H1 (cell line): ENCODE measurements around the gene MAPKAP1. TPM values are rescaled to one million over a fixed set of nuclear protein-coding genes. Genes with fewer than 3 reads are reported as not detected.

Experiments
- CTCF ChIA-PET: fragments of 300-600 bp; sonication (Branson Sonifier 250); formaldehyde crosslinking; loops from one replicate; lab custom pipeline; 2021; ENCODE audit not compliant: partially characterized antibody; lab: Charles Lee
- POLR2A ChIA-PET: fragments of 300-600 bp; sonication (Branson Sonifier 250); formaldehyde crosslinking; loops from one replicate; lab custom pipeline; 2021; ENCODE audit warnings: inconsistent platforms; ENCODE audit not compliant: partially characterized antibody; lab: Charles Lee
- DNase-seq, 2 experiments: peaks; one replicate each; pipeline versions ENCODE4 v3.0.0 to v3.0.0-alpha.2; 2010 to 2022; ENCODE audit warnings: low spot score in 2 of 2, low read depth in 1 of 2, mixed read lengths in 1 of 2
- FAIRE-seq: peaks from 2 replicates; lab custom pipeline; 2011; peaks lifted over from hg19 to GRCh38; lab: Jason Lieb, UNC
- H2AFZ ChIP-seq: 2 replicates; pipeline ENCODE4 v1.8.1; 2012; ENCODE audit warnings: low read length, inconsistent platforms
- H2AK5ac ChIP-seq: 2 replicates; pipeline ENCODE4 v1.6.1; 2013; ENCODE audit warnings: low read depth, low read length
- H2BK120ac ChIP-seq: replicated peaks from 2 replicates; pipeline ENCODE3; 2013; ENCODE audit warnings: low read depth, low read length, inconsistent platforms
- H2BK12ac ChIP-seq: 2 replicates; pipeline ENCODE4 v1.6.1; 2013; ENCODE audit warnings: low read depth, low read length
- H2BK15ac ChIP-seq: 2 replicates; pipeline ENCODE4 v1.6.1; 2013; ENCODE audit warnings: low read length
- H2BK20ac ChIP-seq: 2 replicates; pipeline ENCODE4 v1.6.1; 2013; ENCODE audit warnings: low read length
- H2BK5ac ChIP-seq: 2 replicates; pipeline ENCODE4 v1.6.1; 2013; ENCODE audit warnings: low read depth, low read length
- H3K14ac ChIP-seq: 2 replicates; pipeline ENCODE4 v1.6.1; 2013; ENCODE audit warnings: inconsistent platforms; ENCODE audit not compliant: insufficient read length
- H3K18ac ChIP-seq: 2 replicates; pipeline ENCODE4 v1.6.1; 2013; ENCODE audit warnings: low read length; ENCODE audit errors: extremely low read depth
- H3K23ac ChIP-seq: 2 replicates; pipeline ENCODE4 v1.6.1; 2013; ENCODE audit warnings: inconsistent platforms; ENCODE audit not compliant: insufficient read length
- H3K23me2 ChIP-seq: 2 replicates; pipeline ENCODE4 v1.6.1; 2013; ENCODE audit warnings: low read depth, low read length
- H3K27ac ChIP-seq: 2 replicates; pipeline ENCODE4 v1.6.1; 2011; ENCODE audit warnings: low read depth, low read length, inconsistent platforms
- H3K27me3 ChIP-seq, 4 experiments: replicated peaks in 1 of 4; 1 replicate in 1 of 4; 2 replicates in 3 of 4; pipeline versions ENCODE4 v1.6.1 to v1.8.1; 2011 to 2013; ENCODE audit warnings: low read length in 3 of 4, mild to moderate bottlenecking in 3 of 4, inconsistent platforms in 2 of 4, mixed read lengths in 2 of 4, moderate library complexity in 1 of 4; ENCODE audit not compliant: control insufficient read depth in 3 of 4, insufficient read depth in 3 of 4; ENCODE audit errors: extremely low read depth in 1 of 4
- H3K36me3 ChIP-seq, 4 experiments: 2 replicates each; pipeline versions ENCODE4 v1.6.1 to v1.8.1; 2011 to 2013; ENCODE audit warnings: mild to moderate bottlenecking in 4 of 4, low read length in 3 of 4, moderate library complexity in 2 of 4, control low read depth in 1 of 4, inconsistent platforms in 1 of 4; ENCODE audit not compliant: insufficient read depth in 4 of 4, control insufficient read depth in 2 of 4
- H3K4ac ChIP-seq: replicated peaks from 2 replicates; pipeline ENCODE3; 2013; ENCODE audit warnings: low read length, low read depth, mixed read lengths, inconsistent platforms; ENCODE audit not compliant: insufficient read length
- H3K4me1 ChIP-seq, 4 experiments: replicated peaks in 1 of 4; 1 replicate in 1 of 4; 2 replicates in 3 of 4; pipeline versions ENCODE4 v1.6.1 to v1.8.1; 2011 to 2013; ENCODE audit warnings: low read length in 3 of 4, inconsistent platforms in 2 of 4, mixed read lengths in 1 of 4; ENCODE audit not compliant: insufficient read depth in 4 of 4, control insufficient read depth in 3 of 4
- H3K4me2 ChIP-seq, 2 experiments: 2 replicates each; pipeline versions ENCODE4 v1.6.1 to v1.8.1; 2011 to 2013; ENCODE audit warnings: low read depth in 2 of 2, low read length in 2 of 2, control low read depth in 1 of 2, inconsistent platforms in 1 of 2, mild to moderate bottlenecking in 1 of 2; ENCODE audit not compliant: insufficient read depth in 1 of 2
- H3K4me3 ChIP-seq, 4 experiments: fragments of 200-600, 300-600 bp in 1 of 4; sonication (generic), shearing (Covaris generic), sonication (Bioruptor Twin) in 1 of 4; 2 replicates each; pipeline versions ENCODE4 v1.5.1 to v1.8.1; 2011 to 2016; ENCODE audit warnings: low read length in 4 of 4, low read depth in 3 of 4, control low read depth in 2 of 4, inconsistent platforms in 2 of 4, mild to moderate bottlenecking in 2 of 4, mixed read lengths in 1 of 4, moderate library complexity in 1 of 4; ENCODE audit not compliant: insufficient read depth in 2 of 4; ENCODE audit errors: extremely low read depth in 1 of 4
- H3K56ac ChIP-seq: replicated peaks from 2 replicates; pipeline ENCODE3; 2013; ENCODE audit warnings: low read depth, mild to moderate bottlenecking, mixed read lengths, low read length, inconsistent platforms; ENCODE audit not compliant: insufficient read length
- H3K79me1 ChIP-seq: 2 replicates; pipeline ENCODE4 v1.6.1; 2013; ENCODE audit warnings: low read depth, low read length, control low read depth
- H3K79me2 ChIP-seq, 2 experiments: 2 replicates each; pipeline versions ENCODE4 v1.6.1 to v1.8.1; 2012 to 2013; ENCODE audit warnings: low read length in 2 of 2, mild to moderate bottlenecking in 2 of 2, inconsistent platforms in 1 of 2; ENCODE audit not compliant: insufficient read depth in 2 of 2, control insufficient read depth in 1 of 2
- H3K9ac ChIP-seq, 4 experiments: replicated peaks in 1 of 4; 1 replicate in 1 of 4; 2 replicates in 3 of 4; pipeline versions ENCODE4 v1.6.1 to v1.8.1; 2011 to 2013; ENCODE audit warnings: low read depth in 3 of 4, low read length in 3 of 4, control low read depth in 2 of 4, mild to moderate bottlenecking in 2 of 4, moderate library complexity in 2 of 4, inconsistent platforms in 1 of 4; ENCODE audit errors: extremely low read depth in 1 of 4
- H3K9me3 ChIP-seq, 2 experiments: 2 replicates each; pipeline versions ENCODE4 v1.6.1 to v1.8.1; 2012 to 2013; ENCODE audit warnings: mild to moderate bottlenecking in 2 of 2, moderate library complexity in 2 of 2, control low read depth in 1 of 2, inconsistent platforms in 1 of 2, low read depth in 1 of 2, low read length in 1 of 2, mixed read lengths in 1 of 2; ENCODE audit not compliant: insufficient read depth in 2 of 2
- H4K20me1 ChIP-seq, 2 experiments: replicated peaks in 1 of 2; 2 replicates each; pipeline versions ENCODE3 to v1.8.1; 2011 to 2013; ENCODE audit warnings: inconsistent platforms in 2 of 2, low read length in 2 of 2, mild to moderate bottlenecking in 1 of 2; ENCODE audit not compliant: insufficient read depth in 2 of 2, control insufficient read depth in 1 of 2
- H4K5ac ChIP-seq: 2 replicates; pipeline ENCODE4 v1.6.1; 2013; ENCODE audit warnings: low read length, low read depth, mixed read lengths, inconsistent platforms; ENCODE audit not compliant: insufficient read length
- H4K8ac ChIP-seq: 2 replicates; pipeline ENCODE4 v1.8.0; 2013; ENCODE audit warnings: mild to moderate bottlenecking, moderate library complexity, low read length, inconsistent platforms; ENCODE audit not compliant: insufficient read depth; ENCODE audit errors: extremely low read depth
- H4K91ac ChIP-seq: replicated peaks from 2 replicates; pipeline ENCODE3; 2013; ENCODE audit warnings: low read length, mixed read lengths, inconsistent platforms; ENCODE audit not compliant: insufficient read length
- ASH2L ChIP-seq: fragments of 200-600, 300-600 bp; sonication (generic); IDR thresholded peaks from one replicate; pipeline ENCODE4 v1.7.1; 2017; ENCODE audit warnings: low read length
- CBX5 ChIP-seq: fragments of 300-800, 300-1000 bp; sonication (generic); IDR thresholded peaks from 2 replicates; pipeline ENCODE4 v1.7.1; 2016; ENCODE audit warnings: antibody characterized with exemption, low read length, low read depth
- CBX8 ChIP-seq: fragments of 300-800, 300-1000 bp; sonication (generic); IDR thresholded peaks from 2 replicates; pipeline ENCODE4 v1.7.1; 2016; ENCODE audit warnings: low read depth, low read length, borderline replicate concordance
- EP300 ChIP-seq, 2 experiments: IDR thresholded peaks; 1 replicate in 1 of 2; 2 replicates in 1 of 2; pipeline ENCODE4 v1.6.1; 2011 to 2012; ENCODE audit warnings: low read depth in 2 of 2, low read length in 2 of 2, mild to moderate bottlenecking in 2 of 2, borderline replicate concordance in 1 of 2, inconsistent platforms in 1 of 2, moderate library complexity in 1 of 2
- KDM5A ChIP-seq: fragments of 200-600 bp; IDR thresholded peaks from 2 replicates; pipeline ENCODE4 v1.7.1; 2012; ENCODE audit warnings: mild to moderate bottlenecking, low read length, inconsistent platforms, mixed read lengths
- RBBP5 ChIP-seq: IDR thresholded peaks from 2 replicates; pipeline ENCODE4 v1.7.1; 2012; ENCODE audit warnings: low read depth, mild to moderate bottlenecking, inconsistent platforms, low read length, moderate library complexity, borderline replicate concordance
- RFX5 ChIP-seq: IDR thresholded peaks from 2 replicates; pipeline ENCODE4 v1.6.1; 2011; ENCODE audit warnings: low read depth, low read length, improper control_type of control experiment, borderline replicate concordance
- RNF2 ChIP-seq: fragments of 200-900, 300-1000 bp; sonication (generic); IDR thresholded peaks from 2 replicates; pipeline ENCODE4 v1.7.1; 2016; ENCODE audit warnings: borderline replicate concordance, low read depth, mild to moderate bottlenecking, antibody characterized with exemption, low read length; ENCODE audit not compliant: poor library complexity, severe bottlenecking; ENCODE audit errors: missing control alignments
- SIRT6 ChIP-seq: IDR thresholded peaks from one replicate; pipeline ENCODE4 v1.7.1; 2012; ENCODE audit warnings: low read length, inconsistent platforms
- TAF7 ChIP-seq: optimal IDR thresholded peaks from 2 replicates; pipeline ENCODE3; 2011; ENCODE audit warnings: low read depth, mild to moderate bottlenecking, inconsistent platforms, low read length, moderate library complexity, borderline replicate concordance
- TEAD4 ChIP-seq: IDR thresholded peaks from 2 replicates; pipeline ENCODE4 v1.6.1; 2012; ENCODE audit warnings: low read depth, low read length, inconsistent platforms, mixed read lengths
- WGBS, 2 experiments: shearing (Covaris generic) in 1 of 2; methylation state at CpG; one replicate each; pipeline versions ENCODE4 v1.1.6 to v1.1.7; 2013 to 2015; ENCODE audit warnings: low lambda C conversion rate in 2 of 2, mixed read lengths in 2 of 2, inconsistent platforms in 1 of 2, low coverage in 1 of 2, missing lambda C conversion rate in 1 of 2; ENCODE audit not compliant: insufficient replicate concordance in 2 of 2, insufficient coverage in 1 of 2, insufficient read length in 1 of 2; ENCODE audit errors: extremely low coverage in 1 of 2, missing lambda C conversion rate in 1 of 2; 5-methylcytosine and 5-hydroxymethylcytosine counted together
- polyA plus RNA-seq, 7 experiments: library from polyadenylated mRNA; depleted of rRNA in 3 of 7; stranded (reverse) in 5 of 7; unstranded in 2 of 7; fragments of >200 nt in 5 of 7; fragments of 200-250 nt in 2 of 7; gene quantifications; 1 replicate in 5 of 7; 2 replicates in 1 of 7; 4 replicates in 1 of 7; pipeline versions ENCODE4 v1.2.1 to v1.2.3, GENCODE V29; 2011 to 2013; ENCODE audit warnings: missing spikeins in 2 of 7, mixed read lengths in 2 of 7
- total RNA-seq: library from RNA; stranded (reverse); fragmentation: NEBNext Ultra II Directional; extraction: Animal tissue kit (Norgen Biotek cat#: 25700); gene quantifications from 2 replicates; pipeline ENCODE4 v1.2.1, GENCODE V29; 2021

Gene MAPKAP1
- total and polyA plus RNA-seq, 2 of the 8 experiments (the other 6 are each of a cell fraction or from before 2014, with no cell fraction given): 79.2 to 140 TPM

DNA sequence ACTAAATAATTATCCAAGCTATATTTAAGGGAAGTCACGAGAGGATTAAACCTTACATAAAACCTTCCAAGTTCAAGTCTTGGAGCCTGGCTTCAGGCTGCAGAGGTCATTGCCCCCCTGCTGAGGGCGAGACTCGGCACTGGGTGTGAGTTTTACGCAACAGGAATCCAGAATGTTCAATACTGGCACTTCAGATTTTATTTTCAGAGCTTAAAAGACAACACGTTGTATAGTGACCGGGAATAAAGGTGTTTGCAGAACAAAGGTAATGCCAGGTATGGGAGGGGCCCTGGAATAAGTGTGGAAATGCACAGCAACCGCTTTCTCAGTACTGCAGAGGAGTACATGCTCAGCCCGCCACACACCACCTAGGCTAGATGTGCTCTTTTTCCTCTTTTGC, 238.4 kb downstream of the MAPKAP1 start:
- Histone ChIP-seq H4K5ac (no peak overlapping the region), H3K23me2 (no peaks in the 10 kb centered on the region), H3K4me1 (peaks cover 0 to 10% (median 2%) of the 10 kb centered on the region in 4 experiments; a peak in 3 of 7 replicates), H4K8ac (no peak overlapping the region), H3K56ac (no peak overlapping the region), H3K27ac (no peak overlapping the region), H2AFZ (no peak overlapping the region), H3K4me2 (no peak overlapping the region), H2BK20ac (no peak overlapping the region), H4K20me1 (no peaks in the 10 kb centered on the region), H3K14ac (no peak overlapping the region), H2BK5ac (no peak overlapping the region), H4K91ac (no peak overlapping the region), H2BK12ac (no peak overlapping the region), H3K9ac (no peak overlapping the region), H3K4ac (no peak overlapping the region), H3K79me1 (no peaks in the 10 kb centered on the region), H3K27me3 (no peaks in the 10 kb centered on the region), H2BK120ac (no peak overlapping the region), H3K9me3 (no peaks in the 10 kb centered on the region), H3K36me3 (no peaks in the 10 kb centered on the region), H3K23ac (no peak overlapping the region), H2AK5ac (no peak overlapping the region), H3K79me2 (no peaks in the 10 kb centered on the region; a peak in 1 of 4 replicates), H3K4me3 (no peak overlapping the region), H3K18ac (no peak overlapping the region), H2BK15ac (no peak overlapping the region)
- POLR2A ChIA-PET: no interaction called here
- 91% methylated on average over 8 of the region's 8 CpGs; no CpG with 5 or more reads in 1 of the 2 experiments for WGBS, 2 experiments
- CTCF ChIA-PET: interaction anchor here (1.2 to 2.4 kb wide), 2 partner anchors 8 to 116 kb away, joined by 3 to 7 read pairs; no protein-coding TSS in a partner anchor
- DNase-seq (no peak), FAIRE-seq (no peak)
- TF ChIP-seq KDM5A (no peak), SIRT6 (no peak), RNF2 (no peak), TAF7 (no peak), ASH2L (no peak), RFX5 (no peak), RBBP5 (no peak), TEAD4 (no peak), CBX8 (no peak), EP300 (IDR thresholded peaks at IDR 0.05; ENCODE audit: borderline replicate concordance in 1 of 2, low read depth in 2 of 2, low read length in 2 of 2) (no peak), CBX5 (no peak)
